H1 (cell line): ENCODE measurements around the gene BTBD10. TPM values are rescaled to one million over a fixed set of nuclear protein-coding genes. Genes with fewer than 3 reads are reported as not detected.

ENCODE experiments used
- CTCF ChIA-PET: fragments of 300-600 bp; sonication (Branson Sonifier 250); formaldehyde crosslinking; loops from one replicate; lab custom pipeline; 2021; ENCODE audit not compliant: partially characterized antibody; lab: Charles Lee
- POLR2A ChIA-PET: fragments of 300-600 bp; sonication (Branson Sonifier 250); formaldehyde crosslinking; loops from one replicate; lab custom pipeline; 2021; ENCODE audit warnings: inconsistent platforms; ENCODE audit not compliant: partially characterized antibody; lab: Charles Lee
- DNase-seq, 2 experiments: peaks; one replicate each; pipeline versions ENCODE4 v3.0.0 to v3.0.0-alpha.2; 2010 to 2022; ENCODE audit warnings: low spot score in 2 of 2, low read depth in 1 of 2, mixed read lengths in 1 of 2
- FAIRE-seq: peaks from 2 replicates; lab custom pipeline; 2011; peaks lifted over from hg19 to GRCh38; lab: Jason Lieb, UNC
- H2AFZ ChIP-seq: 2 replicates; pipeline ENCODE4 v1.8.1; 2012; ENCODE audit warnings: low read length, inconsistent platforms
- H2AK5ac ChIP-seq: 2 replicates; pipeline ENCODE4 v1.6.1; 2013; ENCODE audit warnings: low read depth, low read length
- H2BK120ac ChIP-seq: replicated peaks from 2 replicates; pipeline ENCODE3; 2013; ENCODE audit warnings: low read depth, low read length, inconsistent platforms
- H2BK12ac ChIP-seq: 2 replicates; pipeline ENCODE4 v1.6.1; 2013; ENCODE audit warnings: low read depth, low read length
- H2BK15ac ChIP-seq: 2 replicates; pipeline ENCODE4 v1.6.1; 2013; ENCODE audit warnings: low read length
- H2BK20ac ChIP-seq: 2 replicates; pipeline ENCODE4 v1.6.1; 2013; ENCODE audit warnings: low read length
- H2BK5ac ChIP-seq: 2 replicates; pipeline ENCODE4 v1.6.1; 2013; ENCODE audit warnings: low read depth, low read length
- H3K14ac ChIP-seq: 2 replicates; pipeline ENCODE4 v1.6.1; 2013; ENCODE audit warnings: inconsistent platforms; ENCODE audit not compliant: insufficient read length
- H3K18ac ChIP-seq: 2 replicates; pipeline ENCODE4 v1.6.1; 2013; ENCODE audit warnings: low read length; ENCODE audit errors: extremely low read depth
- H3K23ac ChIP-seq: 2 replicates; pipeline ENCODE4 v1.6.1; 2013; ENCODE audit warnings: inconsistent platforms; ENCODE audit not compliant: insufficient read length
- H3K23me2 ChIP-seq: 2 replicates; pipeline ENCODE4 v1.6.1; 2013; ENCODE audit warnings: low read depth, low read length
- H3K27ac ChIP-seq: 2 replicates; pipeline ENCODE4 v1.6.1; 2011; ENCODE audit warnings: low read depth, low read length, inconsistent platforms
- H3K27me3 ChIP-seq, 4 experiments: replicated peaks in 1 of 4; 1 replicate in 1 of 4; 2 replicates in 3 of 4; pipeline versions ENCODE4 v1.6.1 to v1.8.1; 2011 to 2013; ENCODE audit warnings: low read length in 3 of 4, mild to moderate bottlenecking in 3 of 4, inconsistent platforms in 2 of 4, mixed read lengths in 2 of 4, moderate library complexity in 1 of 4; ENCODE audit not compliant: control insufficient read depth in 3 of 4, insufficient read depth in 3 of 4; ENCODE audit errors: extremely low read depth in 1 of 4
- H3K36me3 ChIP-seq, 4 experiments: 2 replicates each; pipeline versions ENCODE4 v1.6.1 to v1.8.1; 2011 to 2013; ENCODE audit warnings: mild to moderate bottlenecking in 4 of 4, low read length in 3 of 4, moderate library complexity in 2 of 4, control low read depth in 1 of 4, inconsistent platforms in 1 of 4; ENCODE audit not compliant: insufficient read depth in 4 of 4, control insufficient read depth in 2 of 4
- H3K4ac ChIP-seq: replicated peaks from 2 replicates; pipeline ENCODE3; 2013; ENCODE audit warnings: low read length, low read depth, mixed read lengths, inconsistent platforms; ENCODE audit not compliant: insufficient read length
- H3K4me1 ChIP-seq, 4 experiments: replicated peaks in 1 of 4; 1 replicate in 1 of 4; 2 replicates in 3 of 4; pipeline versions ENCODE4 v1.6.1 to v1.8.1; 2011 to 2013; ENCODE audit warnings: low read length in 3 of 4, inconsistent platforms in 2 of 4, mixed read lengths in 1 of 4; ENCODE audit not compliant: insufficient read depth in 4 of 4, control insufficient read depth in 3 of 4
- H3K4me2 ChIP-seq, 2 experiments: 2 replicates each; pipeline versions ENCODE4 v1.6.1 to v1.8.1; 2011 to 2013; ENCODE audit warnings: low read depth in 2 of 2, low read length in 2 of 2, control low read depth in 1 of 2, inconsistent platforms in 1 of 2, mild to moderate bottlenecking in 1 of 2; ENCODE audit not compliant: insufficient read depth in 1 of 2
- H3K4me3 ChIP-seq, 4 experiments: fragments of 200-600, 300-600 bp in 1 of 4; sonication (generic), shearing (Covaris generic), sonication (Bioruptor Twin) in 1 of 4; 2 replicates each; pipeline versions ENCODE4 v1.5.1 to v1.8.1; 2011 to 2016; ENCODE audit warnings: low read length in 4 of 4, low read depth in 3 of 4, control low read depth in 2 of 4, inconsistent platforms in 2 of 4, mild to moderate bottlenecking in 2 of 4, mixed read lengths in 1 of 4, moderate library complexity in 1 of 4; ENCODE audit not compliant: insufficient read depth in 2 of 4; ENCODE audit errors: extremely low read depth in 1 of 4
- H3K56ac ChIP-seq: replicated peaks from 2 replicates; pipeline ENCODE3; 2013; ENCODE audit warnings: low read depth, mild to moderate bottlenecking, mixed read lengths, low read length, inconsistent platforms; ENCODE audit not compliant: insufficient read length
- H3K79me1 ChIP-seq: 2 replicates; pipeline ENCODE4 v1.6.1; 2013; ENCODE audit warnings: low read depth, low read length, control low read depth
- H3K79me2 ChIP-seq, 2 experiments: 2 replicates each; pipeline versions ENCODE4 v1.6.1 to v1.8.1; 2012 to 2013; ENCODE audit warnings: low read length in 2 of 2, mild to moderate bottlenecking in 2 of 2, inconsistent platforms in 1 of 2; ENCODE audit not compliant: insufficient read depth in 2 of 2, control insufficient read depth in 1 of 2
- H3K9ac ChIP-seq, 4 experiments: replicated peaks in 1 of 4; 1 replicate in 1 of 4; 2 replicates in 3 of 4; pipeline versions ENCODE4 v1.6.1 to v1.8.1; 2011 to 2013; ENCODE audit warnings: low read depth in 3 of 4, low read length in 3 of 4, control low read depth in 2 of 4, mild to moderate bottlenecking in 2 of 4, moderate library complexity in 2 of 4, inconsistent platforms in 1 of 4; ENCODE audit errors: extremely low read depth in 1 of 4
- H3K9me3 ChIP-seq, 2 experiments: 2 replicates each; pipeline versions ENCODE4 v1.6.1 to v1.8.1; 2012 to 2013; ENCODE audit warnings: mild to moderate bottlenecking in 2 of 2, moderate library complexity in 2 of 2, control low read depth in 1 of 2, inconsistent platforms in 1 of 2, low read depth in 1 of 2, low read length in 1 of 2, mixed read lengths in 1 of 2; ENCODE audit not compliant: insufficient read depth in 2 of 2
- H4K20me1 ChIP-seq, 2 experiments: replicated peaks in 1 of 2; 2 replicates each; pipeline versions ENCODE3 to v1.8.1; 2011 to 2013; ENCODE audit warnings: inconsistent platforms in 2 of 2, low read length in 2 of 2, mild to moderate bottlenecking in 1 of 2; ENCODE audit not compliant: insufficient read depth in 2 of 2, control insufficient read depth in 1 of 2
- H4K5ac ChIP-seq: 2 replicates; pipeline ENCODE4 v1.6.1; 2013; ENCODE audit warnings: low read length, low read depth, mixed read lengths, inconsistent platforms; ENCODE audit not compliant: insufficient read length
- H4K8ac ChIP-seq: 2 replicates; pipeline ENCODE4 v1.8.0; 2013; ENCODE audit warnings: mild to moderate bottlenecking, moderate library complexity, low read length, inconsistent platforms; ENCODE audit not compliant: insufficient read depth; ENCODE audit errors: extremely low read depth
- H4K91ac ChIP-seq: replicated peaks from 2 replicates; pipeline ENCODE3; 2013; ENCODE audit warnings: low read length, mixed read lengths, inconsistent platforms; ENCODE audit not compliant: insufficient read length
- ATF3 ChIP-seq: IDR thresholded peaks from 2 replicates; pipeline ENCODE4 v1.6.1; 2011; ENCODE audit warnings: low read depth, mild to moderate bottlenecking, low read length; ENCODE audit not compliant: insufficient read depth
- BCL11A ChIP-seq, 2 experiments: IDR thresholded peaks; one replicate each; pipeline ENCODE4 v1.6.1; 2011; ENCODE audit warnings: low read depth in 2 of 2, low read length in 2 of 2, mild to moderate bottlenecking in 2 of 2
- CHD2 ChIP-seq: IDR thresholded peaks from 2 replicates; pipeline ENCODE4 v1.6.1; 2012; ENCODE audit warnings: low read length, improper control_type of control experiment
- EGR1 ChIP-seq: IDR thresholded peaks from 2 replicates; pipeline ENCODE4 v1.6.1; 2011; ENCODE audit warnings: low read depth, low read length, borderline replicate concordance
- FOSL1 ChIP-seq: IDR thresholded peaks from 2 replicates; pipeline ENCODE4 v1.6.1; 2011; ENCODE audit warnings: mild to moderate bottlenecking, low read depth, low read length, moderate library complexity; ENCODE audit not compliant: insufficient read depth
- HDAC2 ChIP-seq, 2 experiments: fragments of 300-600 bp in 1 of 2; sonication (generic) in 1 of 2; IDR thresholded peaks; 2 replicates each; pipeline ENCODE4 v1.6.1; 2011 to 2012; ENCODE audit warnings: low read depth in 2 of 2, low read length in 2 of 2, mild to moderate bottlenecking in 2 of 2, moderate library complexity in 2 of 2, borderline replicate concordance in 1 of 2, inconsistent platforms in 1 of 2
- RBBP5 ChIP-seq: IDR thresholded peaks from 2 replicates; pipeline ENCODE4 v1.7.1; 2012; ENCODE audit warnings: low read depth, mild to moderate bottlenecking, inconsistent platforms, low read length, moderate library complexity, borderline replicate concordance
- TEAD4 ChIP-seq: IDR thresholded peaks from 2 replicates; pipeline ENCODE4 v1.6.1; 2012; ENCODE audit warnings: low read depth, low read length, inconsistent platforms, mixed read lengths
- WGBS, 2 experiments: shearing (Covaris generic) in 1 of 2; methylation state at CpG; one replicate each; pipeline versions ENCODE4 v1.1.6 to v1.1.7; 2013 to 2015; ENCODE audit warnings: low lambda C conversion rate in 2 of 2, mixed read lengths in 2 of 2, inconsistent platforms in 1 of 2, low coverage in 1 of 2, missing lambda C conversion rate in 1 of 2; ENCODE audit not compliant: insufficient replicate concordance in 2 of 2, insufficient coverage in 1 of 2, insufficient read length in 1 of 2; ENCODE audit errors: extremely low coverage in 1 of 2, missing lambda C conversion rate in 1 of 2; 5-methylcytosine and 5-hydroxymethylcytosine counted together
- polyA plus RNA-seq, 7 experiments: library from polyadenylated mRNA; depleted of rRNA in 3 of 7; stranded (reverse) in 5 of 7; unstranded in 2 of 7; fragments of >200 nt in 5 of 7; fragments of 200-250 nt in 2 of 7; gene quantifications; 1 replicate in 5 of 7; 2 replicates in 1 of 7; 4 replicates in 1 of 7; pipeline versions ENCODE4 v1.2.1 to v1.2.3, GENCODE V29; 2011 to 2013; ENCODE audit warnings: missing spikeins in 2 of 7, mixed read lengths in 2 of 7
- total RNA-seq: library from RNA; stranded (reverse); fragmentation: NEBNext Ultra II Directional; extraction: Animal tissue kit (Norgen Biotek cat#: 25700); gene quantifications from 2 replicates; pipeline ENCODE4 v1.2.1, GENCODE V29; 2021

Gene BTBD10
- total and polyA plus RNA-seq, 2 of the 8 experiments (the other 6 are each of a cell fraction or from before 2014, with no cell fraction given): 13.8 to 22.2 TPM

- no peak overlapping the region for H2BK20ac ChIP-seq
- no peaks in the 10 kb centered on the region for H3K23me2 ChIP-seq
- H3K4ac ChIP-seq: no peak overlapping the region
- no peak overlapping the region for H2BK5ac ChIP-seq
- ChIA-PET CTCF (interaction anchor here (0.8 to 1.4 kb wide), 3 partner anchors 19 to 183 kb away, joined by 3 read pairs; no protein-coding TSS in a partner anchor), POLR2A (interaction anchor here (1.1 kb wide), 1 partner anchor 60 kb away, joined by 3 read pairs; no protein-coding TSS in a partner anchor)
- 0 out of 4 replicates have a peak, but pooled peaks cover 0 to under 1% of the 10 kb centered on the region in 2 experiments for H3K79me2 ChIP-seq
- H2BK15ac ChIP-seq: no peak overlapping the region
- FAIRE-seq (no peak), DNase-seq (no peak)
- H3K9me3 ChIP-seq: no peaks in the 10 kb centered on the region
- H3K27me3 ChIP-seq: no peaks in the 10 kb centered on the region
- no peak overlapping the region for H2BK120ac ChIP-seq
- whole genome bisulfite sequencing, 2 experiments: 91% methylated on average over 6 of the region's 6 CpGs; no CpG with 5 or more reads in 1 of the 2 experiments
- H3K4me1 ChIP-seq: no peaks in the 10 kb centered on the region
- no peak overlapping the region for H4K8ac ChIP-seq
- no peak overlapping the region for H3K9ac ChIP-seq
- H3K4me3 ChIP-seq: no peak overlapping the region
- no peak overlapping the region for H2AFZ ChIP-seq
- H3K14ac ChIP-seq: no peak overlapping the region
- no peak overlapping the region for H3K4me2 ChIP-seq
- no peak for TF ChIP-seq ATF3
- no peak for TF ChIP-seq FOSL1
- TF ChIP-seq BCL11A (IDR thresholded peaks at IDR 0.05; ENCODE audit: low read depth in 2 of 2, low read length in 2 of 2): no peak
- no peak for TF ChIP-seq HDAC2 (IDR thresholded peaks at IDR 0.05; ENCODE audit: borderline replicate concordance in 1 of 2, low read depth in 2 of 2, low read length in 2 of 2)
- TF ChIP-seq RBBP5: no peak
- no peak for TF ChIP-seq TEAD4
- TF ChIP-seq CHD2: no peak
- no peak for TF ChIP-seq EGR1
- no peak overlapping the region for H4K91ac ChIP-seq
- no peaks in the 10 kb centered on the region; a peak in 1 of 8 replicates for H3K36me3 ChIP-seq
- no peak overlapping the region for H4K5ac ChIP-seq
- no peak overlapping the region for H3K56ac ChIP-seq
- H2BK12ac ChIP-seq: no peak overlapping the region
- H3K18ac ChIP-seq: no peak overlapping the region
- H4K20me1 ChIP-seq: no peaks in the 10 kb centered on the region
- no peak overlapping the region for H2AK5ac ChIP-seq
- no peak overlapping the region for H3K23ac ChIP-seq
- no peaks in the 10 kb centered on the region for H3K79me1 ChIP-seq
- no peak overlapping the region for H3K27ac ChIP-seq
Observed at GRCh38 chr11:13421561-13421960, 41.5 kb downstream of the BTBD10 start.
